Measurements from ENCODE around the gene PRIMPOL. TPM values are rescaled to one million over a fixed set of nuclear protein-coding genes. Genes with fewer than 3 reads are reported as not detected.
A peak's percentile ranks its signal among the peaks of the same experiment; 100 is the strongest.

Gene PRIMPOL
- total and polyA plus RNA-seq, 9 of the 15 experiments (the other 6 are each of a cell fraction or from before 2014, with no cell fraction given), result 11.0 to 32.0 (median 16.1) TPM

DNA sequence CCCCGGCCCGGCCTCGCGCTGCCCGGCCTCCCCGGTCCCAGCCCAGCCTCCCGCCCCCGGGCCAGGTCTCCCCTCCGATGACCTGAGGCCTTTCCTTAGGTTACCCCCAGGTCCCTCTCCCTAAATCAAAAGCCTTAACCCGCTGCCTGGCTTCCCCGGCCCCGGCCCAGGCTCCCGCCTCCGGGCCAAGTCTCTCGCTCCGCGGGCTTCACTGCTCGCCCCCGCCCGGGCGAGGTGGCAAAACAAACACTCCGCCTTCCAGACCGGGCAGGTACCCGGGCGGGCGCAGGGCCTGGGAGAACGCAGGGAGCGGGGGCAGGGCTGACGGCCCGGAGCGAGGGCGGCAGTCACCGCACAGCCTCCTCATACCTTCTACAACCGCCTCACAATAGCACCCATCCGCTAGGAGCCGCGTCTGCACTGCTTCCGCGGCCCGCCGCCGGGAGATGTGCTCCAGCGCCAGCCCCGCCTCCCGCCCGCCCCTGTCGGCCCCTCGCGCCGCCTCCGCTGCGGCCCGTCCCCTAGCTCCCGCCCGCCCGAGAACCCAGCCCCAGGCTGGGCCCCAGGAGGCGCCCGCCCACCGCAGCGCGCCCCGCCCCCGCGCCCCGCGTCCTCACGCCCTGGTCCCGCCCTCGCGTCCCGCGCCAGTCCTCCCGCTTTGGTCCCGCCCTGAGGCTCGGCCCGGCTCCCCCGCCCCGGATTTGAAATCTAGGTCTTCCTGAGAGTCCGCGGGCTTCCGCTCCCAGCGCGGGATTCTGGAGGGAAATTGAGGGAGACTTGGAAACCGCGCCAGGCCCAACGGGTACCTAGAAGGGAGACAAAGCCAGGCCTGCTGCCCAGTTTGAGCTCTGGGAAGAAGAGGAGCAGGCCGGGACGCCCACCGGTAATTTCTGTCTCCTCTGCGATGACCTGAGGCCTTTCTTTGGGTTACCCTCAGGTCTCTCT lies at the start of gene PRIMPOL, which contains the start of gene CASP3 (continued):
- TF ChIP-seq NR1H2 (CRISPR knock-in tag; IDR thresholded peaks at IDR 0.05) (peak; percentile 49; the same call in 1 of the 2 replicates), ARNT (IDR thresholded peaks at IDR 0.05) (no peak), TBP (optimal IDR thresholded peaks at IDR 0.05; ENCODE audit: low read depth, low read length) (peak; percentile 86), KAT2B (IDR thresholded peaks at IDR 0.05; ENCODE audit: low read depth, low read length) (no peak), GATAD2B (IDR thresholded peaks at IDR 0.05; ENCODE audit: borderline replicate concordance) (no peak; the same call in 1 of the 2 replicates), MEF2D (tag; conservative IDR thresholded peaks at IDR 0.05; ENCODE audit: low read depth) (no peak), ZNF766 (CRISPR knock-in tag; conservative IDR thresholded peaks at IDR 0.05) (no peak), ZNF121 (CRISPR knock-in tag; conservative IDR thresholded peaks at IDR 0.05) (0 out of 2 replicates have a peak, but pooled peaks have one; percentile 14), MIER1 (IDR thresholded peaks at IDR 0.05; ENCODE audit: low read depth) (no peak), SMARCA4 (IDR thresholded peaks at IDR 0.05) (no peak)
- TF ChIP-seq, protein P1, sequence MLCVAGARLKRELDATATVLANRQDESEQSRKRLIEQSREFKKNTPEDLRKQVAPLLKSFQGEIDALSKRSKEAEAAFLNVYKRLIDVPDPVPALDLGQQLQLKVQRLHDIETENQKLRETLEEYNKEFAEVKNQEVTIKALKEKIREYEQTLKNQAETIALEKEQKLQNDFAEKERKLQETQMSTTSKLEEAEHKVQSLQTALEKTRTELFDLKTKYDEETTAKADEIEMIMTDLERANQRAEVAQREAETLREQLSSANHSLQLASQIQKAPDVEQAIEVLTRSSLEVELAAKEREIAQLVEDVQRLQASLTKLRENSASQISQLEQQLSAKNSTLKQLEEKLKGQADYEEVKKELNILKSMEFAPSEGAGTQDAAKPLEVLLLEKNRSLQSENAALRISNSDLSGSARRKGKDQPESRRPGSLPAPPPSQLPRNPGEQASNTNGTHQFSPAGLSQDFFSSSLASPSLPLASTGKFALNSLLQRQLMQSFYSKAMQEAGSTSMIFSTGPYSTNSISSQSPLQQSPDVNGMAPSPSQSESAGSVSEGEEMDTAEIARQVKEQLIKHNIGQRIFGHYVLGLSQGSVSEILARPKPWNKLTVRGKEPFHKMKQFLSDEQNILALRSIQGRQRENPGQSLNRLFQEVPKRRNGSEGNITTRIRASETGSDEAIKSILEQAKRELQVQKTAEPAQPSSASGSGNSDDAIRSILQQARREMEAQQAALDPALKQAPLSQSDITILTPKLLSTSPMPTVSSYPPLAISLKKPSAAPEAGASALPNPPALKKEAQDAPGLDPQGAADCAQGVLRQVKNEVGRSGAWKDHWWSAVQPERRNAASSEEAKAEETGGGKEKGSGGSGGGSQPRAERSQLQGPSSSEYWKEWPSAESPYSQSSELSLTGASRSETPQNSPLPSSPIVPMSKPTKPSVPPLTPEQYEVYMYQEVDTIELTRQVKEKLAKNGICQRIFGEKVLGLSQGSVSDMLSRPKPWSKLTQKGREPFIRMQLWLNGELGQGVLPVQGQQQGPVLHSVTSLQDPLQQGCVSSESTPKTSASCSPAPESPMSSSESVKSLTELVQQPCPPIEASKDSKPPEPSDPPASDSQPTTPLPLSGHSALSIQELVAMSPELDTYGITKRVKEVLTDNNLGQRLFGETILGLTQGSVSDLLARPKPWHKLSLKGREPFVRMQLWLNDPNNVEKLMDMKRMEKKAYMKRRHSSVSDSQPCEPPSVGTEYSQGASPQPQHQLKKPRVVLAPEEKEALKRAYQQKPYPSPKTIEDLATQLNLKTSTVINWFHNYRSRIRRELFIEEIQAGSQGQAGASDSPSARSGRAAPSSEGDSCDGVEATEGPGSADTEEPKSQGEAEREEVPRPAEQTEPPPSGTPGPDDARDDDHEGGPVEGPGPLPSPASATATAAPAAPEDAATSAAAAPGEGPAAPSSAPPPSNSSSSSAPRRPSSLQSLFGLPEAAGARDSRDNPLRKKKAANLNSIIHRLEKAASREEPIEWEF (CRISPR knock-in tag; IDR thresholded peaks at IDR 0.05), result no peak
- TF ChIP-seq, protein P2, sequence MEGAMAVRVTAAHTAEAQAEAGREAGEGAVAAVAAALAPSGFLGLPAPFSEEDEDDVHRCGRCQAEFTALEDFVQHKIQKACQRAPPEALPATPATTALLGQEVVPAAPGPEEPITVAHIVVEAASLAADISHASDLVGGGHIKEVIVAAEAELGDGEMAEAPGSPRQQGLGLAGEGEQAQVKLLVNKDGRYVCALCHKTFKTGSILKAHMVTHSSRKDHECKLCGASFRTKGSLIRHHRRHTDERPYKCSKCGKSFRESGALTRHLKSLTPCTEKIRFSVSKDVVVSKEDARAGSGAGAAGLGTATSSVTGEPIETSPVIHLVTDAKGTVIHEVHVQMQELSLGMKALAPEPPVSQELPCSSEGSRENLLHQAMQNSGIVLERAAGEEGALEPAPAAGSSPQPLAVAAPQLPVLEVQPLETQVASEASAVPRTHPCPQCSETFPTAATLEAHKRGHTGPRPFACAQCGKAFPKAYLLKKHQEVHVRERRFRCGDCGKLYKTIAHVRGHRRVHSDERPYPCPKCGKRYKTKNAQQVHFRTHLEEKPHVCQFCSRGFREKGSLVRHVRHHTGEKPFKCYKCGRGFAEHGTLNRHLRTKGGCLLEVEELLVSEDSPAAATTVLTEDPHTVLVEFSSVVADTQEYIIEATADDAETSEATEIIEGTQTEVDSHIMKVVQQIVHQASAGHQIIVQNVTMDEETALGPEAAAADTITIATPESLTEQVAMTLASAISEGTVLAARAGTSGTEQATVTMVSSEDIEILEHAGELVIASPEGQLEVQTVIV (CRISPR knock-in tag; IDR thresholded peaks at IDR 0.05; ENCODE audit: borderline replicate concordance), result no peak
- TF ChIP-seq, protein P3, sequence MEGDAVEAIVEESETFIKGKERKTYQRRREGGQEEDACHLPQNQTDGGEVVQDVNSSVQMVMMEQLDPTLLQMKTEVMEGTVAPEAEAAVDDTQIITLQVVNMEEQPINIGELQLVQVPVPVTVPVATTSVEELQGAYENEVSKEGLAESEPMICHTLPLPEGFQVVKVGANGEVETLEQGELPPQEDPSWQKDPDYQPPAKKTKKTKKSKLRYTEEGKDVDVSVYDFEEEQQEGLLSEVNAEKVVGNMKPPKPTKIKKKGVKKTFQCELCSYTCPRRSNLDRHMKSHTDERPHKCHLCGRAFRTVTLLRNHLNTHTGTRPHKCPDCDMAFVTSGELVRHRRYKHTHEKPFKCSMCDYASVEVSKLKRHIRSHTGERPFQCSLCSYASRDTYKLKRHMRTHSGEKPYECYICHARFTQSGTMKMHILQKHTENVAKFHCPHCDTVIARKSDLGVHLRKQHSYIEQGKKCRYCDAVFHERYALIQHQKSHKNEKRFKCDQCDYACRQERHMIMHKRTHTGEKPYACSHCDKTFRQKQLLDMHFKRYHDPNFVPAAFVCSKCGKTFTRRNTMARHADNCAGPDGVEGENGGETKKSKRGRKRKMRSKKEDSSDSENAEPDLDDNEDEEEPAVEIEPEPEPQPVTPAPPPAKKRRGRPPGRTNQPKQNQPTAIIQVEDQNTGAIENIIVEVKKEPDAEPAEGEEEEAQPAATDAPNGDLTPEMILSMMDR (IDR thresholded peaks at IDR 0.05 in 2 of 3, conservative IDR thresholded peaks at IDR 0.05 in 1 of 3; ENCODE audit: insufficient read depth in 2 of 3, low read depth in 1 of 3, low read length in 3 of 3), result peak in 2 of 3 experiments; percentile 59 to 64; a peak in 4 of 6 replicates

Measured in K562 (cell line).